CD4-positive, alpha-beta memory T cell (primary cell): ENCODE measurements around the gene COL4A1. TPM values are rescaled to one million over a fixed set of nuclear protein-coding genes. Genes with fewer than 3 reads are reported as not detected.

Source experiments
- CTCF ChIA-PET: fragments of 350-600 bp; sonication (Branson Sonifier 250); formaldehyde crosslinking; loops from one replicate; lab custom pipeline; 2021; ENCODE audit warnings: inconsistent platforms; ENCODE audit not compliant: partially characterized antibody; lab: Charles Lee
- POLR2A ChIA-PET: fragments of 350-600 bp; sonication (Branson Sonifier 250); formaldehyde crosslinking; loops from one replicate; lab custom pipeline; 2021; ENCODE audit not compliant: partially characterized antibody; lab: Charles Lee
- DNase-seq, 5 donors: peaks; one replicate each; pipeline versions ENCODE4 v3.0.0 to v3.0.0-alpha.2; 2020 to 2022; ENCODE audit warnings: mixed read lengths in 1 of 5
- H3K27ac ChIP-seq: one replicate; pipeline ENCODE4 v1.7.0; 2013; ENCODE audit warnings: low read depth, low read length
- H3K27me3 ChIP-seq: 2 replicates; pipeline ENCODE4 v1.7.0; 2013; ENCODE audit warnings: mild to moderate bottlenecking, low read length, moderate library complexity; ENCODE audit not compliant: insufficient read depth
- H3K36me3 ChIP-seq: 2 replicates; pipeline ENCODE4 v1.7.0; 2013; ENCODE audit warnings: mild to moderate bottlenecking, low read length, moderate library complexity; ENCODE audit not compliant: insufficient read depth
- H3K4me1 ChIP-seq: 2 replicates; pipeline ENCODE4 v1.7.0; 2013; ENCODE audit warnings: mild to moderate bottlenecking, low read length, moderate library complexity; ENCODE audit not compliant: insufficient read depth
- H3K4me3 ChIP-seq, 2 donors: one replicate each; pipeline ENCODE4 v1.7.0; 2013; ENCODE audit warnings: low read length in 2 of 2, mild to moderate bottlenecking in 1 of 2
- H3K9me3 ChIP-seq, 2 donors: one replicate each; pipeline ENCODE4 v1.7.0; 2013; ENCODE audit warnings: low read length in 2 of 2, control low read depth in 1 of 2; ENCODE audit not compliant: control insufficient read depth in 1 of 2
- H3K27ac Mint-ChIP-seq, 7 donors: one replicate each; pipeline ENCODE4 v1.8.0; 2020 to 2021; ENCODE audit warnings: mixed read lengths in 7 of 7, mild to moderate bottlenecking in 6 of 7, inconsistent platforms in 3 of 7, moderate library complexity in 3 of 7
- H3K27me3 Mint-ChIP-seq, 2 donors: one replicate each; pipeline ENCODE4 v1.8.0; 2020 to 2021; ENCODE audit warnings: mixed read lengths in 2 of 2
- H3K36me3 Mint-ChIP-seq, 2 donors: one replicate each; pipeline ENCODE4 v1.8.0; 2020 to 2021; ENCODE audit warnings: mixed read lengths in 2 of 2, inconsistent platforms in 1 of 2, mild to moderate bottlenecking in 1 of 2
- H3K4me1 Mint-ChIP-seq, 4 donors: one replicate each; pipeline ENCODE4 v1.8.0; 2020 to 2021; ENCODE audit warnings: mixed read lengths in 4 of 4, mild to moderate bottlenecking in 1 of 4
- H3K4me3 Mint-ChIP-seq, 8 donors: one replicate each; pipeline ENCODE4 v1.8.0; 2020 to 2021; ENCODE audit warnings: mixed read lengths in 8 of 8, mild to moderate bottlenecking in 7 of 8, moderate library complexity in 6 of 8, inconsistent platforms in 3 of 8
- H3K9me3 Mint-ChIP-seq, 8 donors: one replicate each; pipeline ENCODE4 v1.8.0; 2020 to 2021; ENCODE audit warnings: mixed read lengths in 8 of 8, mild to moderate bottlenecking in 5 of 8, inconsistent platforms in 3 of 8, moderate library complexity in 1 of 8
- intact Hi-C: fragments of 100-400 bp; cut with micrococcal nuclease; formaldehyde crosslinking; loops from one replicate; pipeline ENCODE4 v1.15.1; 2023
- polyA plus RNA-seq, 2 donors: library from polyadenylated mRNA; unstranded; fragments of 300-500 nt; fragmentation: Illumina TruSeq; gene quantifications; one replicate each; pipeline ENCODE4 v1.2.3, GENCODE V29; 2021
- total RNA-seq, 2 experiments: library from RNA; stranded (reverse); gene quantifications; one replicate each; pipeline ENCODE4 v1.2.3, GENCODE V29; 2021

The COL4A1 gene
- total and polyA plus RNA-seq, 4 experiments from 2014 or later: not detected

DNA sequence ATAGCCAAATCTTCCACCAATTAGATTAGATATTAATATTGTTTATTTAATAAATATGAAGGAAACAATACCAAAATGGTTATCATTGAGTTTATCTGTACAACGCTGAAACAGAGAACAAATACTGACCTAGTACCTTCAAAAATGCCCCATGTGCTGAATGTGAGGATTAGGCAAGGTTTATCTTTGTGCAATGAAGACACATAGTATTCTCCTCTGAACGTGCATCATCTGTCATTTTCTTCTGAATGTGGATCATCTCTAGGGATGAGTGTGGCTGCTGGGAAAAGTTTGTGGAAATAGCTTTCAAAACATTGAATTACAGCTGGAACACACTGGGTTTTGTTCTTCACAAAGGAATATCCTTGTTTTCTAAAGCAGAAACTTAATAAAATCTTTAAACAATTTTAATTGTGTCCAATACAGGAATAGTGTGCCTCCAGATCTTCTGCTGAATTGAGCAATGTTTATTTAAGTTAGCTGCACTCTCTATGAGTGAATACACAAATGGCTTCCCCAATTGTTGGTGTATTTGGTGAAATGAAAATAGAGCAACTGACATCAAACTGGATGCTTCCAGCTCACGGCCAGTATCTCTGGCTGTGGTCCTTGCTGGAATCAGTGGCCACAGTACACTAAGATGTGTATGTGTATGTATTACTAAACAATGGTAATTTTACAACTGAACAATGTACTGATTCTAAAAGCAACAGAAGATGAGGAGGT is 6.7 kb downstream of the COL4A1 start:
- ChIA-PET POLR2A (no interaction called here), CTCF (interaction anchor here (1.2 kb wide), 1 partner anchor 10 kb away, joined by 3 read pairs; no protein-coding TSS in a partner anchor)
- no peaks in the 10 kb centered on the region for H3K4me1 ChIP-seq
- Mint-ChIP-seq H3K27me3 (peaks cover 39 to 43% of the 10 kb centered on the region in 2 donors), H3K4me1 (no peaks in the 10 kb centered on the region), H3K27ac (no peak overlapping the region), H3K4me3 (no peak overlapping the region), H3K36me3 (no peaks in the 10 kb centered on the region), H3K9me3 (peaks cover 0 to 3% (median 0%) of the 10 kb centered on the region in 8 donors)
- intact Hi-C loops: no loop called here
- DNase-seq: no peak
- H3K9me3 ChIP-seq: no peaks in the 10 kb centered on the region
- no peak overlapping the region for H3K4me3 ChIP-seq
- no peak overlapping the region for H3K27ac ChIP-seq
- H3K27me3 ChIP-seq: peaks cover 3% of the 10 kb centered on the region
- no peaks in the 10 kb centered on the region for H3K36me3 ChIP-seq

DNA sequence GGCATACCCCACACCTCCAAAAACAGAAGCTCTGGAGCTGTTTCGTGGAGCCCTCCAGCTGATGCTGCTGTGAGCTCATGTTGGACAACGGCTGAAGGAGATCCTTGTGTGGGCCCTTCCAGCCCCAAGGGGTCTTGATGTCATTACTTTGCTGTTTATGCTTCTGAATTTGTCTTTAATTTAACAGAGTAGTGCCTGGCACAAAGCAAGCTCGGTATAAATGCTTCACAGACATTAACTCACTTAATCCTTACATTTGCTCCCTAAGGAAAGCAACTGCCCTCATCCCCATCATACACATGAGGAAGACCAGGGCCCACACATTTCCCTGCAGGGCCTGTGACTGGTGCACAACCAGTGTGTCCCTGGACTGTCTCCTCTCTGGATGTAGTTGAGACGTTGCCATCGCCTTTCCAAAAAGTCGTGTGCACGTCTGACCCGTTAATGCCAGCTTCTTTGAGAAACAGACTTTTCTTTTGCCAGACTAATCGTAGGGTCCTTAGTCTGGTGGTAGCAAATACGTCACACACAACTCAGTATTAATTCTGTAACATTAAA is 7.6 kb downstream of the COL4A1 start:
- no peak overlapping the region for H3K4me3 Mint-ChIP-seq
- Histone ChIP-seq H3K9me3 (no peaks in the 10 kb centered on the region), H3K27ac (no peak overlapping the region), H3K4me1 (no peaks in the 10 kb centered on the region), H3K36me3 (no peaks in the 10 kb centered on the region), H3K27me3 (peaks cover 3% of the 10 kb centered on the region), H3K4me3 (no peak overlapping the region)
- no peak overlapping the region for H3K27ac Mint-ChIP-seq
- ChIA-PET POLR2A (no interaction called here), CTCF (no interaction called here)
- H3K4me1 Mint-ChIP-seq: no peaks in the 10 kb centered on the region
- intact Hi-C loops: no loop called here
- peaks cover 0 to 3% (median 0%) of the 10 kb centered on the region in 8 donors for H3K9me3 Mint-ChIP-seq
- peaks cover 32 to 35% of the 10 kb centered on the region in 2 donors for H3K27me3 Mint-ChIP-seq
- H3K36me3 Mint-ChIP-seq: no peaks in the 10 kb centered on the region
- DNase-seq: no peak

DNA sequence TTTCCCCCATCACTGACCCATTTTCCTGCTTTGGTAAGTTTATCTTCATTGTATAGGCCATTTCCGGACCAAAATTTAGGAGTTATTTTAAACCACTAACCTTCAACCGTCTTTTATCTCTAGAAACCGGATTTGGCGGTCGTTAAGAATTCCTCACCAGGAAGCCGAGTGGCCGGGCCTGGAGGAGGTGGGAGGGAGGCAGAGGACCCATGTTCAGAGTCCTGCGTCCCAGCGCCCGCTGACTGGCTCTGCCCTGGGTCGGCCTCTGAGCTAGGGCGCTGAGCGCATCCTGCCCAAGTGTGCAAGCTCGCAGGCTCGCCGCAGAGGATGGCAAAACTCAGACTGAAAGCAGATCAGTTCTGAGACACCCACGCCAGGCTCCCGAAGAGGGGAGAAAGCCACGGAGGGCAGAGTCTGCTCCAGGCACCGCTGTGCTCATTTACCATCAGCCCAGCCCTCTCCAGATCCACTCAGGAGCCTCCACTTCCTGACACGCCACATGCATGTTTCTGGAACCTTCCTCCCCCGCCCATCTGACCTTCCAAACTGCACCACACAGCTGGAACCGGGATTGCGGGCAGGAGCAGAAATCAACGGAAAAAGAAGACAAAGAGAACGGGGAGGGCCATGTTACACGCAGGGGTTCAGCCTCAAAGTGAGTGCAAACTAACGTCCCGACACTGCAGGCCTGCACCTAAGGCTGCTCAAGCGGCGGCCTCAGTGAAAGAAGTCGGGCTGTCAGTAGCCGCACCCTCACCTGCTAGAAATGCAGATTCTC is 8.3 kb downstream of the COL4A1 start:
- Histone ChIP-seq H3K9me3 (no peaks in the 10 kb centered on the region), H3K4me1 (no peaks in the 10 kb centered on the region), H3K4me3 (no peak overlapping the region), H3K36me3 (no peaks in the 10 kb centered on the region), H3K27ac (no peak overlapping the region), H3K27me3 (peaks cover 3% of the 10 kb centered on the region)
- ChIA-PET POLR2A (no interaction called here), CTCF (no interaction called here)
- Mint-ChIP-seq H3K27ac (no peak overlapping the region), H3K4me3 (no peak overlapping the region), H3K4me1 (no peaks in the 10 kb centered on the region), H3K36me3 (no peaks in the 10 kb centered on the region), H3K27me3 (peaks cover 34 to 35% of the 10 kb centered on the region in 2 donors), H3K9me3 (peaks cover 0 to 3% (median 0%) of the 10 kb centered on the region in 8 donors)
- DNase-seq: no peak
- intact Hi-C loops: no loop called here

DNA sequence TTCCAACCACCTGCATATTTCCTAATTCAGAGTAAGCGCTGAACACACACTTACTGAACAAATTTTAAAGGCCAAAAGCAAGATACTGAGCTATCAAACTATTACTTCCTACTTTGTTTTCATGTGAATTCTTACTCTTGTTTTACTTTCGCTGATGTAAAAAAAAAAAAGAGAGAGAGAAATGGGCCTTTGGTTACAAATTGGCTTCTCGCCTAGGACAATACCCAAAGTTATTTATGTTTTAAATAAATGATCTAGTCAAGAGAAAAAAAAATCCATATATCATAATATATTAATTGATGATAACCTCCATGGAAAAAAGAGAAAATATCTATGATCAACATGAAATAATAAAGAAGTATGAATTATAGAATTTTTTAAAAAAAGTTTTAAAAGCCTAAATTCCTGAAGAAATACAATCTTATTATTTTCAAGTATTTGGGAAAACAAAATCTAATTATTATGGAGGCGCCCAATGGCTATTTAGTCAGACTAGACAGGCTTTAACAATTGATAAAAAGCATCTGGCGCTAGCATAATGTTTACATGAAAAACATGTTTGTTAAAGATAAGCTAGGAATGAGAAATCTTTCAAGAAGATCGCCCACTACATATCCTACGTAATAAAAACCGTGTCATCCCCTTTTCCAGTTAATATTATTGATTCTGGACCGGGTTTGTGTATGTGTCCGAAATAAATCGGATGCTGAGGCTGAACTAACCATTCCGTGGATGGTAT is 9.0 kb downstream of the COL4A1 start:
- H3K4me3 ChIP-seq: no peak overlapping the region
- H3K27ac ChIP-seq: no peak overlapping the region
- H3K27me3 ChIP-seq: peaks cover 3% of the 10 kb centered on the region
- H3K9me3 ChIP-seq: no peaks in the 10 kb centered on the region
- intact Hi-C loops: no loop called here
- ChIA-PET CTCF (no interaction called here), POLR2A (no interaction called here)
- Mint-ChIP-seq H3K27me3 (peaks cover 29 to 31% of the 10 kb centered on the region in 2 donors), H3K4me3 (no peak overlapping the region), H3K4me1 (no peaks in the 10 kb centered on the region), H3K27ac (no peak overlapping the region), H3K9me3 (peaks cover 0 to 3% (median 0%) of the 10 kb centered on the region in 8 donors), H3K36me3 (no peaks in the 10 kb centered on the region)
- H3K36me3 ChIP-seq: no peaks in the 10 kb centered on the region
- no peaks in the 10 kb centered on the region for H3K4me1 ChIP-seq
- DNase-seq: no peak

DNA sequence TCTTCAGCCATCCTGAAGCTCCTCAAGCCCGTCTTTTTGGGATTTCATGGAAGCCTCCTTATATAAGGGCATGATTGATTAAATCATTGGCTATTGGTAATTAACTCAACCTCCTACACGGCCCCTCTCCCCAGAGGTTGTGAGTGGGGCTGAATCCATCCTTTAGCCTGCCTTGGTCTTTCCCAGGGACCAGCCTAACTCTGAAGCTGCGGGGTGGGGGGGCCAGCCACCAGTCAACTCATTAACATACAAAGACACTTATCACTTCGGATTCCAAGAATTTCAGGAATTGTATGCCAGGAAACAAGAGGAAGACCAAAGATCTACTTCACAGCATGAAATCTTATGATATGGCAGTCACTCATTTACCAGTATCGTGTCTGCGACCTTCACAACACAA is 9.9 kb downstream of the COL4A1 start:
- H3K27ac ChIP-seq: no peak overlapping the region
- no peaks in the 10 kb centered on the region for H3K9me3 ChIP-seq
- Mint-ChIP-seq H3K27me3 (peaks cover 26 to 28% of the 10 kb centered on the region in 2 donors), H3K4me1 (no peaks in the 10 kb centered on the region), H3K4me3 (no peak overlapping the region), H3K9me3 (peaks cover 0 to 3% (median 0%) of the 10 kb centered on the region in 8 donors), H3K27ac (no peak overlapping the region), H3K36me3 (no peaks in the 10 kb centered on the region)
- ChIA-PET POLR2A (no interaction called here), CTCF (no interaction called here)
- H3K36me3 ChIP-seq: no peaks in the 10 kb centered on the region
- no peak for DNase-seq
- intact Hi-C loops: no loop called here
- peaks cover 3% of the 10 kb centered on the region for H3K27me3 ChIP-seq
- no peaks in the 10 kb centered on the region for H3K4me1 ChIP-seq
- H3K4me3 ChIP-seq: no peak overlapping the region

DNA sequence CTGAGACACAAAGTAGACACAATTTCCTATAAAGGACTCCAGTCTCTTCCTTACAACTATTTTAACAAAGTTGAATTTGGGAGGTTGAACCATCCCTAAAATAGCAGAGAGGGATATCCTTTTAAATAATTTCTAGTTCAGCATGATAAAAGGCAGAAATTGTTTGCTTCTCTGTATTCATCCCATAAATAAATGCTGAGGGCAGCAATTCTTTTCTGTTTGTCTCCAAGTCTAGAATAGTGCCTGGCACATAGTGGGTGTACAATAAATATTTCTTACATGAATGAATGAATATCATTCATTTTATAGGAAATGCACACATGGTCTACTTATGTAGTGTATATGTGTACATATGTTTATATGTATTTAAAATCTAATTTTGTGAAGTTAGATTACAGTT is 12.3 kb downstream of the COL4A1 start:
- H3K4me1 Mint-ChIP-seq: no peaks in the 10 kb centered on the region
- Histone ChIP-seq H3K4me1 (no peaks in the 10 kb centered on the region), H3K27ac (no peak overlapping the region), H3K9me3 (no peaks in the 10 kb centered on the region), H3K36me3 (no peaks in the 10 kb centered on the region), H3K4me3 (no peak overlapping the region), H3K27me3 (no peaks in the 10 kb centered on the region)
- peaks cover 0 to 4% (median 2%) of the 10 kb centered on the region in 8 donors for H3K9me3 Mint-ChIP-seq
- no peak overlapping the region for H3K4me3 Mint-ChIP-seq
- no peak overlapping the region for H3K27ac Mint-ChIP-seq
- POLR2A ChIA-PET: no interaction called here
- CTCF ChIA-PET: interaction anchor here (0.7 kb wide), 1 partner anchor 512 kb away, joined by 6 read pairs; no protein-coding TSS in a partner anchor
- H3K36me3 Mint-ChIP-seq: no peaks in the 10 kb centered on the region
- no peak for DNase-seq
- intact Hi-C loops: no loop called here
- peaks cover 13 to 19% of the 10 kb centered on the region in 2 donors for H3K27me3 Mint-ChIP-seq

DNA sequence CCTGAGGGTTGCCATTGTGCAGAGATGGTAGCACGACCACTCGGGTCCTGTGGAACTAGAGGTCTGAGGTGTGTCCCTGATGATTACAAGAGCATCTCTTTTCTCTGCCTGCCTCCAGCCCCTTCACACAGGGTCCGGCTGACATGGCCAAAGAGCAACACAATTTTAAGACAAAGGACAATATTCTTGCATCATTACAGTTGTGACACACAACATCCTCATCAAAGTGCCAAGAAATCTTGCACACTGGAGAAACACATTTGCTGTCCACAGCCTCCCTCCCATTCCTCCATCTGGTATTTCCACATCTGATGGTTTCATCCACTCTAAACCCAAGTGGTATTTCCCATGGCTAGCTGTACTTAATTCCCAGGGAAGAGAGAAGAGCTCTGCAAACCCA is 12.8 kb downstream of the COL4A1 start:
- CTCF ChIA-PET: no interaction called here
- no peaks in the 10 kb centered on the region for H3K4me1 ChIP-seq
- POLR2A ChIA-PET: no interaction called here
- Mint-ChIP-seq H3K27me3 (peaks cover 13 to 19% of the 10 kb centered on the region in 2 donors), H3K4me1 (no peaks in the 10 kb centered on the region), H3K9me3 (peaks cover 0 to 4% (median 2%) of the 10 kb centered on the region in 8 donors), H3K27ac (no peak overlapping the region), H3K4me3 (no peak overlapping the region), H3K36me3 (no peaks in the 10 kb centered on the region)
- H3K27me3 ChIP-seq: no peaks in the 10 kb centered on the region
- H3K36me3 ChIP-seq: no peaks in the 10 kb centered on the region
- DNase-seq: no peak
- H3K4me3 ChIP-seq: no peak overlapping the region
- no peaks in the 10 kb centered on the region for H3K9me3 ChIP-seq
- intact Hi-C loops: no loop called here
- H3K27ac ChIP-seq: no peak overlapping the region
